22Rv1 (cell line): ENCODE results near the gene TTC16.

ENCODE experiments used
- ZFX ChIP-seq: fragments of 450-650 bp; IDR thresholded peaks from 2 replicates; pipeline ENCODE4 v1.6.1; 2017; ENCODE audit warnings: antibody characterized with exemption, borderline replicate concordance
- TF ChIP-seq, protein P1 (sequence below): fragments of 450-650 bp; IDR thresholded peaks from 2 replicates; pipeline ENCODE4 v1.5.1; 2017; ENCODE audit warnings: mild to moderate bottlenecking

DNA sequence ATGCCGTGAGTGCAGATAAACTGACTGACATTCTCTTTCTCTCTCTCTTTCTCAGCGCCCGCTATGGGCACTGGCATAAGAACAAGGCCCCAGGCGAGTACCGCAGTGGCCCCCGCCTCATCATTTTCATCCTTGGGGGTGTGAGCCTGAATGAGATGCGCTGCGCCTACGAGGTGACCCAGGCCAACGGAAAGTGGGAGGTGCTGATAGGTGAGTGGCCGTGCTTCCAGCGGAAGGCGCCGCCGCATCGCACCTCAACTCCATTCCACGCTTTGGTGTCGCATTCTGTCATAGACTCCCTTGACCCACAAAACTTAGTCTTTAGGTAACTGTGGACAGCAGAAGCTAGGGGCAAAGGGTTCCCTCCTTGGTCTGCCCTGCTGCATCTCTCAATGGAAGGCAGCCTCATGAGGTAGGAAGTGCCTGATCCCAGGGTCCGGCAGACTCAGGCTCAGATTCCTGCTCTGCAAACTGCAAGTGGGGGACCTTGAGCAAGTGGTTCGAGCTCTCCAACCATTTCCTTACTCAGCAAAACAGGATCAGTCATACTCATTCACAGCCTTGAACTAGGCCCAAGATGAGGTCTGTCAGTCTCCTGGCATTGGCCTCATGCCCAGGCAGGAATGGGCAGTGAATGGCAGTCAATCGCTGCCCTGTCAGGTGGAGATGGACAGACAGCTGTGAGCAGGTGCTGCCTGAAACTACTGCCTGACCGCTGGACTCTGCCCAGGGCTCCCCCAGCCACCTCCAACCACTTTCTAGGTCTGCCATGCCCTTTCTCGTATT lies 33.3 kb upstream of the TTC16 start:
- TF ChIP-seq, protein P1, sequence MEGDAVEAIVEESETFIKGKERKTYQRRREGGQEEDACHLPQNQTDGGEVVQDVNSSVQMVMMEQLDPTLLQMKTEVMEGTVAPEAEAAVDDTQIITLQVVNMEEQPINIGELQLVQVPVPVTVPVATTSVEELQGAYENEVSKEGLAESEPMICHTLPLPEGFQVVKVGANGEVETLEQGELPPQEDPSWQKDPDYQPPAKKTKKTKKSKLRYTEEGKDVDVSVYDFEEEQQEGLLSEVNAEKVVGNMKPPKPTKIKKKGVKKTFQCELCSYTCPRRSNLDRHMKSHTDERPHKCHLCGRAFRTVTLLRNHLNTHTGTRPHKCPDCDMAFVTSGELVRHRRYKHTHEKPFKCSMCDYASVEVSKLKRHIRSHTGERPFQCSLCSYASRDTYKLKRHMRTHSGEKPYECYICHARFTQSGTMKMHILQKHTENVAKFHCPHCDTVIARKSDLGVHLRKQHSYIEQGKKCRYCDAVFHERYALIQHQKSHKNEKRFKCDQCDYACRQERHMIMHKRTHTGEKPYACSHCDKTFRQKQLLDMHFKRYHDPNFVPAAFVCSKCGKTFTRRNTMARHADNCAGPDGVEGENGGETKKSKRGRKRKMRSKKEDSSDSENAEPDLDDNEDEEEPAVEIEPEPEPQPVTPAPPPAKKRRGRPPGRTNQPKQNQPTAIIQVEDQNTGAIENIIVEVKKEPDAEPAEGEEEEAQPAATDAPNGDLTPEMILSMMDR: no peak
- no peak for TF ChIP-seq ZFX
